ENCODE measurements around the gene FGFBP2.

DNA sequence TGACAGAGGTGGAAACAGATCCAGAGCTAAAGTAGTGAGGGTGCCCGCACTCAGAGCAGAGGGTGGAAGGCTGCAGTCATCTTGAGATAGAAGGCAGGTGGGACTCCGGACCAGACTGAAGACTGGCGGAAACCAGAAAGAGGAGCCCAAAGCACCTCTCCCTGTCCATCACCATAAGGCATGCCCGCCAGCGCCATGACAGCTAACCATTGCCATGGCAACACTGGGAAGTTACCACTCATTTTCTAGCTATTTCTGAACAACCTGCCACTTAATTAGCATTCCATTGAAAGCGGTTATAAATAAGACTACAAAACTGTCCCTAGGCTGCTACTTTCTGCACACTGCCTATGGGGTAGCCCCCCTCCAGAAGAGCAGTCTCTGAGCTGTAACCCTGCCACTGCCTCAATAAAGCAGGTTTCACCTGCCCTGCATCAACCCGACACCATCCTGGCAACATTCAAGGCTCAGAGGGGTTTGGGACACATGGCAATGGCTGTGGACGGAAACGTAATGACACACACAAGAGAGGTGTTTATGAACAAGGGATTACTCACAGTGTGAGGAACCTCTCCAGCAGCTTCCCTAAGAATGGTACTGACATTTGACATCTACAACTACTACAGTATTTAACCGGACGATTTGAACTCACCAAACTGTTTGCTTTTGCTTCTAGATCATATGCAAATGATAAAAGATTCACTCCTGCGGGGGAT is 27.8 kb upstream of the FGFBP2 start:
- TF ChIP-seq EZH2 (optimal IDR thresholded peaks at IDR 0.05; ENCODE audit: low read depth, low read length) (no peak), EZH2phosphoT487 (IDR thresholded peaks at IDR 0.05; ENCODE audit: low read length) (no peak)
- TF ChIP-seq, protein P1, sequence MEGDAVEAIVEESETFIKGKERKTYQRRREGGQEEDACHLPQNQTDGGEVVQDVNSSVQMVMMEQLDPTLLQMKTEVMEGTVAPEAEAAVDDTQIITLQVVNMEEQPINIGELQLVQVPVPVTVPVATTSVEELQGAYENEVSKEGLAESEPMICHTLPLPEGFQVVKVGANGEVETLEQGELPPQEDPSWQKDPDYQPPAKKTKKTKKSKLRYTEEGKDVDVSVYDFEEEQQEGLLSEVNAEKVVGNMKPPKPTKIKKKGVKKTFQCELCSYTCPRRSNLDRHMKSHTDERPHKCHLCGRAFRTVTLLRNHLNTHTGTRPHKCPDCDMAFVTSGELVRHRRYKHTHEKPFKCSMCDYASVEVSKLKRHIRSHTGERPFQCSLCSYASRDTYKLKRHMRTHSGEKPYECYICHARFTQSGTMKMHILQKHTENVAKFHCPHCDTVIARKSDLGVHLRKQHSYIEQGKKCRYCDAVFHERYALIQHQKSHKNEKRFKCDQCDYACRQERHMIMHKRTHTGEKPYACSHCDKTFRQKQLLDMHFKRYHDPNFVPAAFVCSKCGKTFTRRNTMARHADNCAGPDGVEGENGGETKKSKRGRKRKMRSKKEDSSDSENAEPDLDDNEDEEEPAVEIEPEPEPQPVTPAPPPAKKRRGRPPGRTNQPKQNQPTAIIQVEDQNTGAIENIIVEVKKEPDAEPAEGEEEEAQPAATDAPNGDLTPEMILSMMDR (IDR thresholded peaks at IDR 0.05; ENCODE audit: low read length), result no peak

All from MM.1S (cell line).